WERI-Rb-1 (cell line): ENCODE measurements around the gene TLR1.

ENCODE experiments used
- DNase-seq: peaks from one replicate; pipeline ENCODE4 v3.0.0-alpha.2; 2020
- H3K27ac ChIP-seq: fragments of 250-450 bp; sonication (Bioruptor Pico); 2 replicates; pipeline ENCODE4 v1.5.1; 2020; ENCODE audit warnings: mild to moderate bottlenecking, moderate library complexity
- H3K27me3 ChIP-seq: fragments of 250-450 bp; sonication (Bioruptor Pico); 2 replicates; pipeline ENCODE4 v1.5.1; 2021; ENCODE audit warnings: mild to moderate bottlenecking, low read depth, moderate library complexity; ENCODE audit not compliant: insufficient read depth, severe bottlenecking
- H3K36me3 ChIP-seq: fragments of 250-450 bp; sonication (Bioruptor Pico); 2 replicates; pipeline ENCODE4 v1.5.1; 2020; ENCODE audit warnings: mild to moderate bottlenecking, moderate library complexity
- H3K4me3 ChIP-seq: 2 replicates; pipeline ENCODE4 v1.5.1; 2011; ENCODE audit warnings: low read depth, mild to moderate bottlenecking, control low read depth, low read length
- H3K9me3 ChIP-seq: fragments of 250-450 bp; sonication (Bioruptor Pico); 2 replicates; pipeline ENCODE4 v1.5.1; 2021; ENCODE audit warnings: mild to moderate bottlenecking, moderate library complexity; ENCODE audit not compliant: severe bottlenecking
- TF ChIP-seq, protein P1 (sequence below): IDR thresholded peaks from 2 replicates; pipeline ENCODE4 v1.5.1; 2011; ENCODE audit warnings: low read depth, mild to moderate bottlenecking, control low read depth, inconsistent platforms, low read length

Gene TLR1

DNA sequence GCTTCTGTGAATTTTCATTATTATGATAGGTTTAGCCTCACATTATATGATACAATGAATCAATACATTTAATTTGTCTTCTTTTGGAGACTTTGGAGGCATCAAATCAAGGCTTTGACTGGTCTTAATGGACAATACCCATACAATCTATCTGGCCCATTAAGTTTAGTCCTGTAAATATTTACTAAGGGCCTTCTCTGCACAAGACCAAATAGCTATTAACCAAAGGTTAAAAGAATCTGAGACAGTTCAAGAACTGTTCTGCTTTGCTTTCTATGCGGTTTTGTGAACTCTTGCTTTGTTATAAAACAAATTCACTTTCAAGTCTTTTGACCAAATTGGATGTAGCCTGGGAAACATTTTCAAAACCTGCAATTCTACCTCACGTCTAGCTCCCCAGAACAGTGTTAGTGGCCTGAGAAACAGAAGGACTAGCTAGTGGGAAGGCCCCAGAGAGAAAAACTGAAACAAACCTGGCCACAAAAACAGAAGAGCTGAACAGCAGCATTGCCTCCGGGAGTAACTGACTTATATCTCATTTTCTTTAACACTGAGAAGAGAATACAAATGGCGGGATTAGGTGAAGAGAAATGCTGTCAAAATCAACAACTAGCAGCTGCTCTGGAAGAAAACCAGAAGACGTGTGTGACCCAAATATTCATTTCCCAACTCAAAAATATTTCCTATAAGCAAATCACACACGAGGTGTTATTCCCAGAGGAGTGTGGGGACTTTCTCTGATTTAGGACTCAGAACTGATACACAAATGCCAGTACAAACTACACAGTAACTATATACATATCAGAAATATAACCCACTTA, 548 bp downstream of the TLR1 start:
- H3K9me3 ChIP-seq: peaks cover 5% of the 10 kb centered on the region
- H3K27me3 ChIP-seq: no peaks in the 10 kb centered on the region
- no peaks in the 10 kb centered on the region for H3K36me3 ChIP-seq
- TF ChIP-seq, protein P1, sequence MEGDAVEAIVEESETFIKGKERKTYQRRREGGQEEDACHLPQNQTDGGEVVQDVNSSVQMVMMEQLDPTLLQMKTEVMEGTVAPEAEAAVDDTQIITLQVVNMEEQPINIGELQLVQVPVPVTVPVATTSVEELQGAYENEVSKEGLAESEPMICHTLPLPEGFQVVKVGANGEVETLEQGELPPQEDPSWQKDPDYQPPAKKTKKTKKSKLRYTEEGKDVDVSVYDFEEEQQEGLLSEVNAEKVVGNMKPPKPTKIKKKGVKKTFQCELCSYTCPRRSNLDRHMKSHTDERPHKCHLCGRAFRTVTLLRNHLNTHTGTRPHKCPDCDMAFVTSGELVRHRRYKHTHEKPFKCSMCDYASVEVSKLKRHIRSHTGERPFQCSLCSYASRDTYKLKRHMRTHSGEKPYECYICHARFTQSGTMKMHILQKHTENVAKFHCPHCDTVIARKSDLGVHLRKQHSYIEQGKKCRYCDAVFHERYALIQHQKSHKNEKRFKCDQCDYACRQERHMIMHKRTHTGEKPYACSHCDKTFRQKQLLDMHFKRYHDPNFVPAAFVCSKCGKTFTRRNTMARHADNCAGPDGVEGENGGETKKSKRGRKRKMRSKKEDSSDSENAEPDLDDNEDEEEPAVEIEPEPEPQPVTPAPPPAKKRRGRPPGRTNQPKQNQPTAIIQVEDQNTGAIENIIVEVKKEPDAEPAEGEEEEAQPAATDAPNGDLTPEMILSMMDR: no peak
- no peak overlapping the region for H3K27ac ChIP-seq
- no peak overlapping the region for H3K4me3 ChIP-seq
- DNase-seq: no peak

DNA sequence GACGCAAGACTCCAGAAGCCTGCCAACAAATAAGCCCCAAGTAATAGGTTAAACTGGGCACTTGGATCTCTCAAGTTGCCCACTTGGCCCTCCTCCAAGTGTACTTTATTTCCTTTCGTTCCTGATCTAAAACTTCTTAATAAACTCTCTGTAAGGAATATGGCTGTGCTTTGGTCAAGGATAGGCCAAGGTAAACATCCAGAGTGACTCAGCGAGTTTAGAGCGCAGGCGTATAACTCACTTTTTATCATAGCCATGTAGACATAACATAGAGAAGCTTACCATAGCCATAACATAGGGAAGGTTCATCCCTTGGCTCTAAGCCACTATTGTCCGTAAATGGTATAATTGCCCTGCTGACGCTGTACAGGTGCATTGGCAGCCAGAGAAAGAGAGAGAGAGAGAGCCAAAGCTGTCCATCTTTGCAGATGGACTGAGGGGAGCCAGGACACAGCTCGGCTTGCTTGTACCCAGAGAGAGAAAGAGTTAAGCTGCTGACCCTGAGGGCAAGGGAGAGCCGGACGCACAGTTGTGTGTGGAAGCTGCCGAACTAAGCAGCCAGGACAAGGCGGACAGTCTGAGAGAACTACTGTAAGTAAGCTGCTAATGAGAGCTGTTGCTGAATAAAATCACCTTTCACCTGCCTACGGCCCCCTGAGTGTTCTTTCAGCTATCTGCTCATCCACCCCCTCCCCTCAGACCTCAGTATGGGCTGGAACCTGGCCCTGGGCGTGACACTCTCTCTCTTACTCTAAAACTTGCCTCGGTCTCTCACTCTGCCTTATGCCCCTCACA, 1.8 kb downstream of the TLR1 start:
- no peak overlapping the region for H3K4me3 ChIP-seq
- no peak for DNase-seq
- peaks cover 5% of the 10 kb centered on the region for H3K9me3 ChIP-seq
- no peaks in the 10 kb centered on the region for H3K36me3 ChIP-seq
- H3K27ac ChIP-seq: no peak overlapping the region
- TF ChIP-seq, protein P1: no peak
- no peaks in the 10 kb centered on the region for H3K27me3 ChIP-seq

DNA sequence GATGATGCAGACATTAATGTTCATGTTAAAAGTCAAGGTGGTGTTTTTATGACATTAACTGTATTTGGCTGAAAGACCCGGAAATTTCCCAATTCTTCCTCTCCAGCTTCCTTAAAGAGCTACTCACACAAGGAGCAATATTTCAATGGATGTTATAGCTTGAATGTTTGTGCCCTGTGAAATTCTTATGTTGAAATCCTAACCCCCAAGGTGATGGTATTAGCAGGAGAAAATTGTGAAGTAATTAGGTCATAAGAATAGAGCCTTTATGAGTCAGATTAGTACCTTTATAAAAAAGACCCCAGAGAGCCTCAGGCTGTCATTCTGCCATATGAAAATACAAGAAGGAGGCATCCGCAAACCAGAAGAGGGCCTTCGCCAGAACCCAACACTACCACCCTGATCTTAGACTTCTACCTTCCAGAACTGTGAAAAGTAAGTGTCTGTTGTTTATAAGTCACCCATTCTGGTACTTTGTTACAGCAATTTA, 3.6 kb downstream of the TLR1 start:
- H3K36me3 ChIP-seq: no peaks in the 10 kb centered on the region
- no peaks in the 10 kb centered on the region for H3K27me3 ChIP-seq
- H3K4me3 ChIP-seq: no peak overlapping the region
- no peak overlapping the region for H3K27ac ChIP-seq
- H3K9me3 ChIP-seq: peaks cover 5% of the 10 kb centered on the region
- TF ChIP-seq, protein P1: no peak
- no peak for DNase-seq

DNA sequence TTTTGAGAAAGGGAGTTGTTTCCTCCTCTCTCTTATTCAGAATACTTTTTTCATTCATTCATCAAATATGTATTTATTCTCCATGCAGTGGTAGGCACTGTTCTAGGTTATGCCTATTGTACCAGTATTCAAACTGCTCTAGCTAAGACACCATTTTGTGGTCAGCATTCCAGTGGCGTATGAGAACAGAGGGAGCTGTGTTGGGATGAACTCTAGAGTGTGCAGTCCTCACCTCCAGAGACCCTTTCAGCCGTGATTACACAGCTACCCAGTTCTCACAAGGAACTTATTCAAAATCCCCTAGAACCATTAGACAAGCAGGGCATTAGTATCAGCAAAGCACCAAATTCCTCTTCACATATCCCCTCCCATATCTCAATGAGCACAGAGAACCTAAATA, 4.2 kb downstream of the TLR1 start:
- H3K27ac ChIP-seq: no peak overlapping the region
- TF ChIP-seq, protein P1: no peak
- peaks cover 5% of the 10 kb centered on the region for H3K9me3 ChIP-seq
- no peak overlapping the region for H3K4me3 ChIP-seq
- no peak for DNase-seq
- no peaks in the 10 kb centered on the region for H3K36me3 ChIP-seq
- H3K27me3 ChIP-seq: no peaks in the 10 kb centered on the region

DNA sequence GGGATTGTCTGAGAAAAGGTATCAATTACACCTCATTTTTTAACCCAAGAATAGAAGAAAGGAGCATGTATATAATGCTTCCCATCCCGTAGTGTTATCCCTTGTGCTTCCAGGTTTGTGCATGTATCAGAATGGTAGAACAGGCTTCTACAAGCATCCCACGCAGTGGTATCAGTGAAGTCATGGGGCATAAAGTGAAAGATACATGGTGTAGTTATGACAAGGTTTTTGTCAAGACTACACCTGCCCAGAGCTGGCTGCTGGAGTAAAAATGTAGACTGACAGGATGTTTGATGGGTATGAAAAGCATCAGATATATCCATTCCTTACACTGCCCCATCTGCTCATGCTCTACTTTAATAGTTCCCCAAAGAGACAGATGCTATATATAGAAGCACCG, 9.5 kb downstream of the TLR1 start:
- Histone ChIP-seq H3K36me3 (no peaks in the 10 kb centered on the region), H3K27ac (no peak overlapping the region), H3K9me3 (no peaks in the 10 kb centered on the region), H3K4me3 (no peak overlapping the region), H3K27me3 (no peaks in the 10 kb centered on the region)
- DNase-seq: no peak
- TF ChIP-seq, protein P1: no peak
